HG03571 (cell line): Measurements from ENCODE around the gene CPE.

Source experiments
- ATAC-seq: cut with Tn5 transposase; IDR thresholded peaks from one replicate; pipeline ENCODE4 v1.9.1; 2021; ENCODE audit not compliant: unreplicated experiment

Gene CPE

DNA sequence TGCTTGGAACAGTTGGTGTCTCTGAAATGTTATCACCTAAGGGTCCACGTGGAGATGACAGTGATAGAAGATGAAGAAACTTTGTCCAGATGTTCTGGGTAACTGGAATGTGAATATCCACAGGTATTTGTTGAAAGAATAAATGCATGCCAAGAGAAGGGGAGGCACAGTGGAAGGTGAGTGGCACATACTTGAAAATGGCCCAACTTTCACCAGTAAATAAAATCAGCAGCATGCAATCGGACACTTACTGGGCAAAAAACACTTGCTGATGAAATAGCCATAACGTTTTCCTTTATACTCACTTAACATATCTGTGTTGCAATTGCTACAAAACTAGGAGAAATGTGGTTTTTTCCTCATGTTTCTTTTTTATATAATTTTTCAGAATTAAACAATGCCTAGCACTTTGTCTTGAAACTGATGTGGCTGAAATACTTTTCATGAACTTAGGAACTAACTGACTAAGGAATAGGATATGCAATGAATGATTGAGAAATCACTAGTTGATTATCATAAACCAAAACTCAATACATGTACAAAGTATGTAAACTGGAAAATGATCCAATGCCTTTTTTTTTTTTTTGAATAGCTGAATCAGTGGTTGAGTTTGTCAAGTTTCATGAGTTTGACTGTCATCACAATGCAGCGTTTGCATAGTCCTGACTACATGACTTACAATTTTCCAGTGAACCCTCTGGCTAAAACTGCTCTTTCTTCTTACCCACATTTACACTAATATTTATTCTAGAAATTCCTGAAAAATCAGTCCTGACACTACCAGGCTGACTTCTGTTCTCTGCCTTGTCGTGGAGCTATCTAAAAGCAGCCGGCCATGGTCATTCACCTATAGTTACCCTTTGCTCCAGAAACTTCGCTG lies 127.4 kb downstream of the CPE start:
- no peak for ATAC-seq

DNA sequence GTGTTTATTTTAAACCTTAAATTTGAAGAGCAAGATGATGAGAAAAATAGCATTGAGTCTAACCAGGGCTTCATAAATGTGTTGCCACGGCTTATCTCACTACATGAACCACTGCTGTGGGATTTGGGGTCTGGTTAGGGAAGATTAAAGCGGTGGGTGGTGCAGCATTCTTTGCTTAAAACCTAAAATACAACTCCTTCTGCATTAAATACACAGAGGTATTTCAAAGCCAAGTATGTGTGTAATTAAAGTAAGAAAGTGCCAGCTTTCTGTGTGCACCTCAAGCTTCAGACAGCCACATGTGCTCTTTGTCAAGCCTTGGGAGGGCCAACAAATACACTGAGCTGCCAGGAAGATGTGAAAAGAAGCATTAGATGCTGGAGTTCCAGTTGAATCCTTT lies 128.0 kb downstream of the CPE start:
- no peak for ATAC-seq

DNA sequence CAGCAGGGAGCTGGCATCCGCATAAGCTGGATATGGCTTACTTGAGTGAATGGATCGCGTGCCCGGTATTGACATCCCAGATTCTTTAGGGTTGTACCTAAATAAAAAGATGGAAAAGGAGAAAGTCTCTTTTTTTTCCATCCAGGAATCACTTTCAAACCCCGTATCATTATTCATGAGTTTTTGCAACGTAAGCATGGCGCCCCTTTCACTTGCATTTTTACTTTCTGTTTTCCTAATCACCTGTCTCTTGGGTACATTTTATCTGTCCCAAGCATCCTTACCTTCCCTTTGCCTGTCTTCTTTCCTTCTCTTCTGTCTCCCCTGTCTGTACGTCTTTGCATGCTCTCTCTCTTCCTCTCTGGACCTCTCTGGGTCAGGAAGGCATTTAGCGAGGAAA lies 128.6 kb downstream of the CPE start:
- ATAC-seq: no peak

DNA sequence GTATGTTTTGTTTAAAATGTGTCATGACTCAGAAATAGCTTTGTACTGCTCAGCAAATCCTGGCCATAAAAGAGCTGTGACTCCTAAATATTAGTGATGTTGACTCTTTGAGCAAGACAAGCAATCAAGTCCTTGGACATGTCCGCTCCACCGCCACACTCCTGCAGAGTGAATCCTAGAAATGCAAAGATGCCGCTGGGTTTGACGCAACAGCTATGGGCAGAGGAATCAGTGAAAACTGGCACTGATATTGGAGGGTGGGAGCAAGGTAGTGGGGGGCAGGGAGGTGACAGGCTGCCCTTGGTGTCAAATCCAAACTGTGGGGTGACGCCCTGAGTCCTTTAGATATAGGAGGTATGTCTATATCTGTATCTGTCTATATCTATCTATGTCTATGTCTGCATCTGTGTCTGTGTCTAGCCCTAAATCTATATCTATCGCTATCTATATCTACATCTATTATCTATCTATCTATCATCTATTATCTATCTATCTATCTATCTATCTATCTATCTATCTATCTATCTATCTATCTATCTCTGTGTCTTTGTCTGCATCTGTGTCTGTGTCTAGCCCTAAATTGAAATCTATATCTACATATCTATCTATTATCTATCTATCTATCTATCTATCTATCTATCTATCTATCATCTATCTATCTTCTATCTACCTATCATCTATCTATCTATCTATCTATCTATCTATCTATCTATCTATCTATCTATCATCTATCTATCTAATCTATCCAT lies 129.7 kb downstream of the CPE start:
- ATAC-seq: no peak

DNA sequence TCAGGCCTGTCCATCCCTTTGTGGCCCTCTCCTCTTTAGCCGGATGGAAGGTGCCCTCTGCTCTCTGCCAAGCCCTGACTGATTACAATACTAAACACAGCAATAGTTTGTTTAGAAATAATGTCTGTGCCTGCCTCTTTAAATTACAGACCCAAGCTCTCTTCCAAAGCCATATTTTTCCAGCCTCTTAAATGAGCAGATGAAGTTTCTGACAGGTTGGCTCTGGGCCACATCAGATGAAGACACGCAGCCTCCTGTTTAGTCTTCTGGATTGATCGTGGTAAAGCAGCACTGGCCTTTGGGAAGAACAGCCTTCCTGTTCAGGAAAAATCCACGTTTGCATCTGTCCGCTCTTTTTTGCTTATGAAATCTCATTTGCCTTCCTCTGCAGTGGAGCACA lies 133.6 kb downstream of the CPE start:
- ATAC-seq: no peak

DNA sequence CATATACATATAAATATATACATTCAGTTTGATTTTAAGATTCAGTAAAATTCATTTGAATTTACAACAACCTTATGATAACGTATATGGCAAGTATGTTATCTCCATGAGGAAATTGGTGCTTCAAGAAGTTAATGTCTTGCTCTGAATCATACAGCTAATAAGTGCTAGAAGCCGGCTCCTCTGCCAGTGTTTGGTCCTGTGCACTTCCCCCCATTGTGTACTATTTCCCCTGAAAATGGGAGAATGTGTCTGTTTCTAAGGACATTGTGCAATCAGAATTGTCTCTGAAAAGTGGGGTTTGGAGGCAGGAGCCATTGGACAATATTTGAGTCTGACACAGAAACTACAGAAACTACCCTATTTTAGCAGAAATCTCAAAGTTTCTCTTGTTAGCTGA lies 135.9 kb downstream of the CPE start:
- no peak for ATAC-seq

DNA sequence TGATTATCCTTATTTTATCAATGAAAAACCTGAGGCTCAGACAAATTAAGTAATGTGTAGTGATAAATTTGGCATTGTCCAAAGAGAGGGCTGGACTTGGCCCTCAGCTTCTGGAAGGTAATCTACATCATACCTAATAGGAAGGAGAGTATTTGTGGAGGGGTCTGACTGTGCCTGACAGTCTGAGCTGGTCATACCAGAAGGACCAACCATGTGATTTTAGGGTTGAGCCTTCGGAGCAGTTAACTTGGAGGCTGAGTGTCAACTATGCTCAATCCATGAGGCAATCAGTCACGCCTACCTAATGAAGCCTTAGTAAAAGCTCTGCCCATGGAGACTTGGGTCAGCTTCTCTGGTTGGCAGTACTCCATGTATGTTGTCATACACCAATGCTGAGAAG lies 136.4 kb downstream of the CPE start:
- no peak for ATAC-seq

DNA sequence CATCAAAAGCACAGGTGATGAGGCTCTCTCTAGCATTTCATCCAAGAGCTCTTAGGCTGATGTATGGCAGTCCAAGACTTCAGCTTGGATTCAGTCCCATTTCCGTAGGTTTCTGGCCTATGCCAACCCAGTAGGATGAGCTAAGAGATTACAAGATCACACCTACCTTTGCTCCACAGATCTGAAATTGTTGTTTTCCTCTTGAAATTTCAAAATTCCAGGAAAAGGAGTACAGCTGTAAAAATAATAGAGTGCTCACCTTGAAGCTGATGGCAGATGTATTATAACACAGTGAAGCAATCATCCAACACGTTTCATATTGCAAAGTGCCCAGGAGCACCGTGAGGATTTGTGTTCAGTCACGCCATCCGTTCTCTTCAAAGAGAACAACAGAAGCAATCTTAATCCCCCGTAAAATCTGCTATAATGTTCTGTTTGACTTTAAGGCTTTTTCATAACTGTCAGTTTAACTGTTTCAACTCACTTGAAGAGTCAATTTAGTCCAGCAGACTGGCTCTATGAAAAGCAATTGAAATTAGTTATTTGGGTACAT lies 137.5 kb downstream of the CPE start:
- no peak for ATAC-seq

DNA sequence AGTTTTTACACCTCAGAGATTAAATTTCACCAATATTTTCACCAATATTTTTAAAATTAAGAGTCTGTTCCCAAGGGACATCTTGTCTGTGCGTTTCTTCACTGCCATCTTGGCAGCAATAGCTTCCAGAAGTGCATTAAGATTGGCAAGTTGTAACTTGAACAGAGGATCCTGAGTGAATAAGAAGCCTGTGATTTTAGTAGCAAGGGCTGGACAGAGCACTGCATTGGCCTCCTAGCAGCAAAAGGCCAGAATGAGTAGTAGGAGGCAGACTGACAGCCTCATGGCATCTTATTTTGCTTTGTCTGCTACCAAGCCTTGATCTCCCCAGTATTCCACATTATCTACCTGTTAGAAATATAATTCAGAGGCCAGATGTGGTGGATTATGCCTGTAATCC lies 138.4 kb downstream of the CPE start:
- no peak for ATAC-seq

DNA sequence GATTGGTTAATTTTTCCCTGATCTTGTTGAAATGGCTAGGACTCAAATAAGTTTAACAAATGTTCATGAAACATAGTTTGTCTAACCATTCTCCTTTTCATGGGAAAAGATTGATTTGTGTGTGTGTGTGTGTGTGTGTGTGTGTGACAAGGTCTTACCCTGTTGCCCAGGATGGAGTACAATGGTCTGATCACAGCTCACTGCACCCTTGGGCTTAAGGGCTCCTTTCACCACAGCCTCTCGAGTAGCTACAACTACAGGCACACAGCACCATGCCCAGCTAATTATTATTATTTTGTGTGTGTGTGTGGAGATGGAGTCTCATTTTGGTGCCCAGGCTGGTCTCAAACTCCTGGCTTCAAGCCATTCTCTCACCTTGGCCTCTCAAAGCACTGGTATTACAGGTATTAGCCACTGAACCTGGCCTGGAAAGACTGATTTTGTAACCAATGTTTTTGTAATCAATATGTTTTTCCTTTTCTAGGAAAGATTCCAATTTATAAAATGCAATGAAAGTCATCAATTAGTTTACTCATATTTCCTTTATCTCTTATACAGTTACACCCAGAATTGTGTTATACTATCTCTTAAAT lies 139.3 kb downstream of the CPE start:
- no peak for ATAC-seq

DNA sequence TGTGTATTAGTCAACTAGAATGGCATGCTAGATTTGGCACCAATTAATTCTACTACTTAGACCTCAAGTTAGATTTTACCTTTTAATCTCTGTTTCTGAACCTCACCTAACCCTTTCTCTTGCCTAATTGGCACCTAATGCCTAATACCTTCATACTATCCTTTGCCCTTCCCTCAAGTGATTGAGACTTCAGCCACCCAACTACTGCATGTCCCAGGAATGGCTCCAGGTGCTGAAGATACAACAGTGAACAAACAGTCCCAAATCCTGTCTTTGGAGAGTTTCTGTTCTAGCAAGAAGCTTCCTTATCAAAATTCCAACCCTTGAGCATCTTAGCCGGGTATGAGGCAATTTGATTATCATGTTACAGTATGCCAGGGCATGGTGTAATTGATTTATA lies 139.9 kb downstream of the CPE start:
- no peak for ATAC-seq

DNA sequence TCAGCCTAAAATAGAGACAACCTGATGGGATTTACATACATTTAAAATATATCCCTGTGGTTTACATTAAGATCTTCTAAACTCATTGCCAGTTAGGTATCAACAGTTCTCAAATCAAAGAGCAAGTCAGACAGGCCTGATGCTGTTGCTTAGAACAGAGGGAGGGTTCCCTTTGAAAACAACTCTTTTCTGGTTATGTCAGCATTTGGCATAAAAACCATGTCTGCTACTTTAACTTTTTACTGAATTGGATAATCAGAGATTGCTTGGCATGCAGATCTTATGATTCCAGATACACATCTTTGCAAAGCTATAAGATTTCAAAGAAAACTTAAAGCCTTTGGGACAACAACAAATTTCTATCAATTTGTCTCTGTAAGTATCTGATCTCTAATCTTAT lies 140.8 kb downstream of the CPE start:
- ATAC-seq: no peak

DNA sequence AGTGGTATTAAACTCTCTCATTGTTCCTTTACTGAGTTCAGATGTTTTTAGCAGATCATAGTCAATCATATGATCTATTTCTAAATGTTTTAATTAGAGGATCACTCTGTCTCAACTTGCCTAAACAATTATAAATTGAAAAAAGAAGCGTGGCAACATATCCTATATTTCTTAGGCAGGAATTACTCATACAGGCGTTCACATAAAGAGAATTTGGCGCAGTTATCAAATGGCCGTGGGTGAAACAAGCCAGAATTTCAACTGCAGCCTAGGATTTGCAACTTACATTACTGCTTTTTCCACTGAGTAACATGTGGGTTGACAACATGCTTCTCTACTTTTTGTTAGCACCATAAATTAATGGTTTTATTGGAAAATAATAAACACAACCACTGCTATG lies 141.3 kb downstream of the CPE start:
- no peak for ATAC-seq

DNA sequence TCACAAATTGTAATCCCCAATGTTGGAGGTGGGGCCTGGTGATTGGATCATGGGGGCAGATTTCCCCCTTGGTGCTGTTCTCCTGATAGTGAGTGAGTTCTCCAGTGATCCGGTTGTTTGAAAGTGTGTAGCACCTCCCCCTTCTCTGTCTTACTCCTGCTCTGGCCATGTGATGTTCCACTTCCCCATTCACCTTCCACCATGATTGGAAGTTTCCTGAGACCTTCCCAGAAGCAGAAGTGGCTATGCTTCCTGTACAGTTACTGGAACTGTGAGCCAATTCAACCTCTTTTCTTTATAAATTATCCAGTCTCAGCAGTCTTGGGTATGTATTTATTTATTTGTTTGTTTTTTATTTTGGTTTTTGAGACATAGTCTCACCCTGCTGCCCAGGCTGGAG lies 143.2 kb downstream of the CPE start:
- ATAC-seq: no peak

DNA sequence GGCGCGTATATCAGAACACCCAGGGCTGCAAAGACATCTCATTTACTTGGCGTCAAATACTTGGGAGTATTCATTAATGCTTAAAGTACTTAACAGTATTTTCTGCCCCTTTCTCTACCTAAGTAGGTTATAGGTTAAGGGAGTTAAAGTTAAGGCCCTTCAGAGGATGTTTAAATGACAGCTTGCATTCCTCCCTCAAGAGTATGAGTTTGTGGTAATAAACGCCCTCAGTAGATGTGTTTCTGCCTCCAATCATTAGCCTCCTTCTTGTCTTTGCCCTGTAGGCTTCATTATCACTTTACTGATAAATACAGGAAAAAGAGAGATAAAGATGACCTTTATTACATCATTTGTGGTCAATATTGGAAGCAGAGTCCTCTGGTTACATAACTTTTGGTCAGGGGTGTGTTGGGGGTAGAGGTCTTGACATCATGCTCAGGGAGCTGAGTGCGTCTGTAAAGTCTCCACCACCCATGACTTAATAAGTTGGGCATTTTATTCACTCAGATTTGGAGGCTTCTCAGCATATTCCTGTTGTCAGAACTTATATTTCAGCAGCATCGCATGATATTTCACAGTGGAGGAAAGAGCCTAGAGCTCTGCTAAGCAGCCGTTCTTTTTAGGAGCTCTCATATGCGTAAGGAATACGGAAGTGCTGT lies 145.9 kb downstream of the CPE start:
- ATAC-seq: no peak

DNA sequence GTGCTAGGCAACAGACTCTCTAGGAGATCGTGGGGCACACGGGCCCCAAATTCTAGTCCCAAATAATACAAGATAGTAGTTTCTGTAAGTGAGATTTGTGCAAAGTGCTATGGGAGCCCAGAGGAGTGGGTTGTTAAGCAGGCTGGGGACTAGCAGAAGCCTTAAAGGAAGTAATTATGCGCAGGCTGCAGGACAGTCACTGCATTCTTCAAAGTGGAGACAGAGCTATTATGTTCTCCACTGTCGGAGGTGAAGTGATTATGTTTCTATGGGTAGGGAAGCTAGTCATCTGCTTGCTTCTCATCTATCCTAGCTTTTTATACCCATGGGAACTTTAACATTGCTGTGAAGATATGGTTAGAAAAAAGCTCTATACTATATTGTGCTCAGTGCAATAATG lies 154.2 kb downstream of the CPE start:
- ATAC-seq: no peak

DNA sequence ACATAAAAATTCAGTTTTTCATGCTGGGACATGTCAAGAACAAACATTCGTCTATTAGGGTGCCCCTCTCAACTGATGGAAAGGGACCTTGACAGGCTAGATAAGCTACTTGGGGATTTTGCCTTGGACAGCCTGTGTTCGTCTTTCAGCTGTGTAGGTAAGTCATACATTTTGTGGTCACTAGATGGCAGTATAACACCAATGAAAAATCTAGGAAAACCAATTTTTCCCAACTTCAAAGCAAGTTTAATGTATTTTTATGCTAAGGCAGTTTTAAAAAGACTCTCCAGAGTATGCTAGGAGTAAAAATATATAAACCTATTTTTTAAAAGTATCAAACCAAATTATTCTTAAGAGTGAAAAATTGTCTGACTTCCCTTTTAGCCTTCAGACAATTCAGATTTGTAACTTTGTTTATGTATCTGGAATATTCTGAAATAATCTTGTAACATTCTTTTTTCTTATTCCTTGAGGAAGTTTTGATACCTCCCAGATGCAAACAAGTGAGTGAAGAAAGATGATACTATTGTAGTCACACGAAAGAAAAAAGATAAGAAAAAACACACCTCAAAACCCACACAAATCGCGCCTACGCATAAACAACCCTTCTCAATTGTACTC lies 158.3 kb downstream of the CPE start:
- ATAC-seq: no peak

DNA sequence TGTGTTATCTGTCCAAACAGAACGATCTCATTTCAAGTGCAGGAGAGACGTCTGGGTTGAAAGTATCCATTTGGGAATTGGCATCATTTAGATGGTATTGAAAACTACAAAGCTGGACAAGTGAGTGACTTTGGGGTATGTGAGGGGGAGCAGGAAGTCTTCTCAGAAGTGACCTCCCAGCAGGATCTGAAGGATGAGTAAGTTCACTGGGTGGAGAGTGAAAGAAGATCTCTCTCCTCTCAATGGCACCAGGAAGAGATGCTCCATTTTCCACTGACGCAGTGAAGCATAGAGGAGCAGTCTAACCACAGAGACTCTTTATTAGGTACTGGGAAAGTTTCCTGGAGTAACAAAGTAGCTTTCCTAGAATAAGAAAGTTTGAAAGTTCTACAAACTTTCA lies 161.0 kb downstream of the CPE start:
- no peak for ATAC-seq

DNA sequence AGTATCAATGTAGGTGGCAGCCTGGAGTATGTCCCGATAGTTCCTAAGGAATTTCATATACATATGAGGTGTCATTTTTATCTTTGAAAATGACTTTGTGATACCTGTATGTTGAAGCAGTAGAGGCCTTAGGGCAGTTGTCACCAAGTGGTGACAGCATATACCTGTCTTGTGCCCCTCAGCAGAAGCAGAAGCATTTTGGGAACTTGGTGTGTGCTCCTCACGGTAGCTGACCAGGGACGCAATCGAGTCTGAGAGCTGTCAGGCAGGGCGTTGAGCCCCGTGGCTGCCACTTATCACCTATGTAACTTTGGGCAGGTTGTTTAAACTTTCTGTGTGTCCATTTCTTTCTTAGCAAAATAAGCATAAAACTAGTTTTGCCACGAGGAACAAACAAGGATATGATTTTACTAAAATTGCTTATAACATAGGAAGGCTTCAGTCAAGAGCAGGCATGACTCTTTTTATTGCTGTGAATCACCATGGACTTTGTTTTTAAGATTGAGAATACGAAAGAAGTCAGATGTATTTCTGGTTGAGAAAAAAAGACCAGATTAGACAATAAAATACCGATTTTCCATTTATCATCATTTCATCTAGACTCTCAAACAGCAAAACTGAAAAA lies 161.5 kb downstream of the CPE start:
- no peak for ATAC-seq

DNA sequence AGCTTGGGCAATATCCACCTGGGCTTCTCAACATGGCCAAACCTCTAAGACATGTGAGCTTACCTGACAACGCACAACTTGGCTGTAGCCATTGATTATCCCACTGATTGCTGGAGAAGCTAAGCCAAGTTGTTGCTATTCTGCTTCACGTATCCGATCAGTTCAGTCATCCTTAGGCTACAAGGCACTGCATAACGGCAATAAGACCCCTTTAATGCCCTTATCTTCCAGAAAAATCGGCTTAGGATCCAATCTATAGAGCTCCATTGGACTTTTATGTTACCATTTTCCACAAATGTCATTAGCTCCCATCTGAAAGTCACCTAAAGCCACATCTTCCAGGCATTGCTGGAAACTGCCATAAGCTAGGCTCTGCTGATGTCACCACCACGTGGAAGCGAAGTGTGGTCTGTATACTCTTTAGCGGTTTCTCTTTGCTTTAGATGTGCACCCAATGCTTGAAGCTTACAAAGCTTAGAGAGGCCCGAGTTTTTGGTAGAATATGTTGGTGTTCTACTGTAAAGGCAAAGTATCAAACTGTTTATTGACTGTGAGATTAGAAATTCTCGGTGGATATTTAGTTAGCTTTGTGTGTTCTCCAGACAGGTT lies 163.1 kb downstream of the CPE start:
- no peak for ATAC-seq
